Naive thymus-derived CD8-positive, alpha-beta T cell (primary cell): Measurements from ENCODE around the gene SLIT3. TPM values are rescaled to one million over a fixed set of nuclear protein-coding genes. Genes with fewer than 3 reads are reported as not detected.

ENCODE experiments used
- ATAC-seq, 2 donors: fragments of 150-1000 bp; cut with Tn5 transposase in 1 of 2; sonication (Bioruptor Pico), chemical (Tn5 transposase) in 1 of 2; 1 replicate in 1 of 2; 2 replicates in 1 of 2; pipeline ENCODE4 v1.10.0; 2021; ENCODE audit warnings: mild to moderate bottlenecking in 2 of 2, moderate library complexity in 2 of 2
- POLR2A ChIA-PET: fragments of 350-600 bp; sonication (Branson Sonifier 250); formaldehyde crosslinking; loops from one replicate; lab custom pipeline; 2021; ENCODE audit warnings: antibody characterized with exemption; lab: Charles Lee
- DNase-seq, 10 donors: peaks; one replicate each; pipeline versions ENCODE4 v3.0.0 to v3.0.0-alpha.2; 2020 to 2022
- H3K27ac Mint-ChIP-seq, 10 donors: one replicate each; pipeline ENCODE4 v1.8.0; 2020 to 2022; ENCODE audit warnings: mild to moderate bottlenecking in 10 of 10, mixed read lengths in 10 of 10, moderate library complexity in 4 of 10, inconsistent platforms in 1 of 10
- H3K27me3 Mint-ChIP-seq, 5 donors: one replicate each; pipeline ENCODE4 v1.8.0; 2021 to 2022; ENCODE audit warnings: mixed read lengths in 5 of 5
- H3K36me3 Mint-ChIP-seq, 3 donors: one replicate each; pipeline ENCODE4 v1.8.0; 2020 to 2022; ENCODE audit warnings: mixed read lengths in 3 of 3, mild to moderate bottlenecking in 2 of 3, inconsistent platforms in 1 of 3
- H3K4me1 Mint-ChIP-seq, 4 donors: one replicate each; pipeline ENCODE4 v1.8.0; 2021 to 2022; ENCODE audit warnings: mixed read lengths in 4 of 4
- H3K4me3 Mint-ChIP-seq, 10 donors: one replicate each; pipeline ENCODE4 v1.8.0; 2020 to 2022; ENCODE audit warnings: mild to moderate bottlenecking in 10 of 10, mixed read lengths in 10 of 10, moderate library complexity in 6 of 10, inconsistent platforms in 1 of 10
- H3K9me3 Mint-ChIP-seq, 9 donors: one replicate each; pipeline ENCODE4 v1.8.0; 2020 to 2022; ENCODE audit warnings: mixed read lengths in 9 of 9, mild to moderate bottlenecking in 3 of 9, inconsistent platforms in 1 of 9, moderate library complexity in 1 of 9
- polyA plus RNA-seq, 3 donors: library from polyadenylated mRNA; unstranded; fragments of 300-500 nt; fragmentation: Illumina TruSeq; gene quantifications; one replicate each; pipeline ENCODE4 v1.2.3, GENCODE V29; 2021
- total RNA-seq, 8 experiments: library from RNA in 2 of 8; stranded (reverse) in 2 of 8; gene quantifications; one replicate each; pipeline ENCODE4 v1.2.3 and lab custom pipeline; 2021 to 2026

Gene SLIT3
- total and polyA plus RNA-seq, 5 experiments from 2014 or later: not detected

- POLR2A ChIA-PET: no interaction called here
- DNase-seq (no peak), ATAC-seq (no peak)
- H3K27me3 Mint-ChIP-seq: peaks cover 0 to 6% (median 0%) of the 10 kb centered on the region in 5 donors
- H3K9me3 Mint-ChIP-seq: no peaks in the 10 kb centered on the region
- no peaks in the 10 kb centered on the region for H3K36me3 Mint-ChIP-seq
- no peak overlapping the region for H3K4me3 Mint-ChIP-seq
- no peaks in the 10 kb centered on the region for H3K4me1 Mint-ChIP-seq
- H3K27ac Mint-ChIP-seq: no peak overlapping the region
Observed at GRCh38 chr5:168793841-168794837, 506.8 kb downstream of the SLIT3 start.

- POLR2A ChIA-PET: no interaction called here
- Mint-ChIP-seq H3K9me3 (no peaks in the 10 kb centered on the region), H3K4me1 (no peaks in the 10 kb centered on the region), H3K27me3 (peaks cover 0 to 6% (median 0%) of the 10 kb centered on the region in 5 donors), H3K36me3 (no peaks in the 10 kb centered on the region), H3K27ac (no peak overlapping the region), H3K4me3 (no peak overlapping the region)
- DNase-seq (no peak), ATAC-seq (no peak)
Observed at GRCh38 chr5:168792678-168793077, 508.3 kb downstream of the SLIT3 start.

- no peaks in the 10 kb centered on the region for H3K36me3 Mint-ChIP-seq
Observed at GRCh38 chr5:168790671-168791250, 510.2 kb downstream of the SLIT3 start.

GRCh38 chr5:168790002-168790635, 510.8 kb downstream of the SLIT3 start:
- no peaks in the 10 kb centered on the region for H3K9me3 Mint-ChIP-seq
- ATAC-seq (no peak), DNase-seq (no peak)
- POLR2A ChIA-PET: no interaction called here
- no peaks in the 10 kb centered on the region for H3K4me1 Mint-ChIP-seq
- no peak overlapping the region for H3K27ac Mint-ChIP-seq
- H3K27me3 Mint-ChIP-seq: peaks cover 0 to 2% (median 0%) of the 10 kb centered on the region in 5 donors
- H3K4me3 Mint-ChIP-seq: no peak overlapping the region
- no peaks in the 10 kb centered on the region for H3K36me3 Mint-ChIP-seq

More at GRCh38 chr5:168790671-168791250, 510.2 kb downstream of the SLIT3 start:
- H3K9me3 Mint-ChIP-seq: no peaks in the 10 kb centered on the region
- no peaks in the 10 kb centered on the region for H3K4me1 Mint-ChIP-seq
- H3K4me3 Mint-ChIP-seq: no peak overlapping the region
- DNase-seq (no peak), ATAC-seq (no peak)
- no peak overlapping the region for H3K27ac Mint-ChIP-seq
- peaks cover 0 to 2% (median 0%) of the 10 kb centered on the region in 5 donors for H3K27me3 Mint-ChIP-seq
- POLR2A ChIA-PET: no interaction called here

- POLR2A ChIA-PET: no interaction called here
- no peak for ATAC-seq
- H3K27ac Mint-ChIP-seq: no peak overlapping the region
Observed at GRCh38 chr5:168788786-168789185, 512.2 kb downstream of the SLIT3 start.

GRCh38 chr5:168788107-168788506, 512.8 kb downstream of the SLIT3 start:
- H3K9me3 Mint-ChIP-seq: no peaks in the 10 kb centered on the region
- POLR2A ChIA-PET: no interaction called here

More at GRCh38 chr5:168788786-168789185, 512.2 kb downstream of the SLIT3 start:
- Mint-ChIP-seq H3K9me3 (no peaks in the 10 kb centered on the region), H3K4me3 (no peak overlapping the region), H3K4me1 (peaks cover 0 to 1% (median 0%) of the 10 kb centered on the region in 4 donors), H3K36me3 (no peaks in the 10 kb centered on the region), H3K27me3 (no peaks in the 10 kb centered on the region)
- no peak for DNase-seq

GRCh38 chr5:168786147-168786546, 514.8 kb downstream of the SLIT3 start:
- POLR2A ChIA-PET: no interaction called here
- H3K27ac Mint-ChIP-seq: no peak overlapping the region
- H3K36me3 Mint-ChIP-seq: no peaks in the 10 kb centered on the region
- H3K4me3 Mint-ChIP-seq: no peak overlapping the region
- ATAC-seq: no peak
- DNase-seq: no peak
- H3K4me1 Mint-ChIP-seq: peaks cover 0 to 1% (median 0%) of the 10 kb centered on the region in 4 donors
- no peaks in the 10 kb centered on the region for H3K9me3 Mint-ChIP-seq
- no peaks in the 10 kb centered on the region for H3K27me3 Mint-ChIP-seq

More at GRCh38 chr5:168788107-168788506, 512.8 kb downstream of the SLIT3 start:
- H3K27ac Mint-ChIP-seq: no peak overlapping the region
- no peak overlapping the region for H3K4me3 Mint-ChIP-seq
- peaks cover 0 to 1% (median 0%) of the 10 kb centered on the region in 4 donors for H3K4me1 Mint-ChIP-seq
- ATAC-seq: no peak
- H3K27me3 Mint-ChIP-seq: no peaks in the 10 kb centered on the region
- H3K36me3 Mint-ChIP-seq: no peaks in the 10 kb centered on the region
- DNase-seq: no peak

- H3K4me1 Mint-ChIP-seq: peaks cover 0 to 1% (median 0%) of the 10 kb centered on the region in 4 donors
- DNase-seq (no peak), ATAC-seq (no peak)
- H3K36me3 Mint-ChIP-seq: no peaks in the 10 kb centered on the region
- POLR2A ChIA-PET: no interaction called here
- H3K27me3 Mint-ChIP-seq: no peaks in the 10 kb centered on the region
- no peaks in the 10 kb centered on the region for H3K9me3 Mint-ChIP-seq
- H3K4me3 Mint-ChIP-seq: no peak overlapping the region
- no peak overlapping the region for H3K27ac Mint-ChIP-seq
Observed at GRCh38 chr5:168784454-168784853, 516.5 kb downstream of the SLIT3 start.

GRCh38 chr5:168781941-168782571, 518.9 kb downstream of the SLIT3 start:
- POLR2A ChIA-PET: no interaction called here
- H3K27ac Mint-ChIP-seq: no peak overlapping the region
- H3K4me1 Mint-ChIP-seq: peaks cover 0 to 1% (median 0%) of the 10 kb centered on the region in 4 donors
- peaks cover 0 to 5% (median 0%) of the 10 kb centered on the region in 5 donors for H3K27me3 Mint-ChIP-seq
- DNase-seq (no peak), ATAC-seq (no peak)
- no peak overlapping the region for H3K4me3 Mint-ChIP-seq
- H3K9me3 Mint-ChIP-seq: no peaks in the 10 kb centered on the region
- no peaks in the 10 kb centered on the region for H3K36me3 Mint-ChIP-seq

- Mint-ChIP-seq H3K4me1 (peaks cover 0 to 1% (median 0%) of the 10 kb centered on the region in 4 donors), H3K27ac (peak overlapping the region in 1 of 10 donors; percentile 20), H3K36me3 (no peaks in the 10 kb centered on the region), H3K4me3 (no peak overlapping the region), H3K27me3 (peaks cover 0 to 7% (median 0%) of the 10 kb centered on the region in 5 donors), H3K9me3 (peaks cover 0 to 2% (median 0%) of the 10 kb centered on the region in 9 donors)
- DNase-seq: no peak
- POLR2A ChIA-PET: no interaction called here
- no peak for ATAC-seq
Observed at GRCh38 chr5:168780888-168781287, 520.1 kb downstream of the SLIT3 start.

- no peak overlapping the region for H3K4me3 Mint-ChIP-seq
- H3K27ac Mint-ChIP-seq: no peak overlapping the region
- H3K4me1 Mint-ChIP-seq: peaks cover 0 to 3% (median 0%) of the 10 kb centered on the region in 4 donors
- H3K27me3 Mint-ChIP-seq: peaks cover 0 to 7% (median 0%) of the 10 kb centered on the region in 5 donors
- H3K36me3 Mint-ChIP-seq: no peaks in the 10 kb centered on the region
- POLR2A ChIA-PET: no interaction called here
- H3K9me3 Mint-ChIP-seq: peaks cover 0 to 3% (median 0%) of the 10 kb centered on the region in 9 donors
- ATAC-seq (no peak), DNase-seq (no peak)
Observed at GRCh38 chr5:168779333-168779732, 521.6 kb downstream of the SLIT3 start.

GRCh38 chr5:168778536-168778935, 522.4 kb downstream of the SLIT3 start:
- peaks cover 0 to 2% (median 0%) of the 10 kb centered on the region in 4 donors for H3K4me1 Mint-ChIP-seq
- H3K27me3 Mint-ChIP-seq: peaks cover 0 to 7% (median 0%) of the 10 kb centered on the region in 5 donors
- H3K9me3 Mint-ChIP-seq: peaks cover 0 to 3% (median 0%) of the 10 kb centered on the region in 9 donors
- no peak for ATAC-seq
- POLR2A ChIA-PET: no interaction called here
- no peak overlapping the region for H3K27ac Mint-ChIP-seq
- H3K36me3 Mint-ChIP-seq: no peaks in the 10 kb centered on the region
- DNase-seq: no peak
- no peak overlapping the region for H3K4me3 Mint-ChIP-seq
